HG03103 (cell line): ENCODE data around the gene MBTPS1.
"Not testable (repeated sequence)": the region's sequence is repeated elsewhere in the genome, so short reads cannot be mapped to it uniquely, and the experiment has no call there.

Experiments
- ATAC-seq: cut with Tn5 transposase; IDR thresholded peaks from one replicate; pipeline ENCODE4 v1.9.1; 2021; ENCODE audit warnings: low read depth; ENCODE audit not compliant: unreplicated experiment

Gene MBTPS1

DNA sequence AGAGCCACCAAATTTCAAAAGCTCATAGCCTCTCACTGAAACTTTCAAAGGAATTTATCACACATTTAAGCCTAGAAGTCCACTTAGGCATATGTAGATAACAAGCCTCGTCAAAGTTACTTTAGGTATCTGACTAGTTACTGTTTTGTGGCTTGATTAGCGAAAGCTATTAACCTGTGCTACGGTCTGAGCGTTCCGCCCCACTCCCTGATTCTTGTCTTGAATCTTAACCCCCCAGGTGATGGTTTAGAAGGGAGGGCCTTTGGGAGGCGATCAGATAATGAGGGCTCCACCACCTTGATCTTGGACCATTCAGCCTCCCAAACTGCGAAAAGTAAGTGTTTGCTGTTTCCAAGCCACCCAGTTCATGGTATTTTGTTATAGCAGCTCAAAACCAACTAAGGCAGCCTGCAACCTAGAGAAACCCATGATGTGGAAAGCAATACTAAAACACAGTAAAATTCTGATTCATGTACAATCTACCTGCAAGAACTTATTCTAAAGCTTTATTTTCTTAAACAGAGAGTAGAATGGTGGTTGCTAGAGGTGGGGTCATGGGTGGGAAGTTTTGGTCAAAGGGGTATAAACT is 21.1 kb upstream of the MBTPS1 start:
- ATAC-seq, result no peak

DNA sequence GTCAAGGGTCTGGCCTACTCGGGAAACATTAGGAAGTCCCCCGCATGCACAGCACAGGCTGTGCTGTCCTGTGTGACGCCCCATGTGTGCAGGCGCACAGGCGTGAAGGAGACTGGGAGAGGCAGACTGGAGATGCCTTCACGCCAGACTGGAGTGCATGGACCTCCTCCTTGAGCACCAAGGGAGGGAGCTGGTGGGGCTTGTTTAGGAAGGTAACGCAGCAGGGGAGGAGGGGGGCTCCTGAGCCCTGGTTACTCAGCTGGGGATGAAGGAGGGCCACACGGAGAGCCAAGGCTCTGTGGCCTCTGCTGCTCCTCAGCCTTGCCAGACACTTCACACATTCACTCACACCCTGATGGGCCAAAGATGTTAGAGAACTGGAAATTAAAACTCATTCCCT is 20.5 kb upstream of the MBTPS1 start:
- ATAC-seq, result no peak

DNA sequence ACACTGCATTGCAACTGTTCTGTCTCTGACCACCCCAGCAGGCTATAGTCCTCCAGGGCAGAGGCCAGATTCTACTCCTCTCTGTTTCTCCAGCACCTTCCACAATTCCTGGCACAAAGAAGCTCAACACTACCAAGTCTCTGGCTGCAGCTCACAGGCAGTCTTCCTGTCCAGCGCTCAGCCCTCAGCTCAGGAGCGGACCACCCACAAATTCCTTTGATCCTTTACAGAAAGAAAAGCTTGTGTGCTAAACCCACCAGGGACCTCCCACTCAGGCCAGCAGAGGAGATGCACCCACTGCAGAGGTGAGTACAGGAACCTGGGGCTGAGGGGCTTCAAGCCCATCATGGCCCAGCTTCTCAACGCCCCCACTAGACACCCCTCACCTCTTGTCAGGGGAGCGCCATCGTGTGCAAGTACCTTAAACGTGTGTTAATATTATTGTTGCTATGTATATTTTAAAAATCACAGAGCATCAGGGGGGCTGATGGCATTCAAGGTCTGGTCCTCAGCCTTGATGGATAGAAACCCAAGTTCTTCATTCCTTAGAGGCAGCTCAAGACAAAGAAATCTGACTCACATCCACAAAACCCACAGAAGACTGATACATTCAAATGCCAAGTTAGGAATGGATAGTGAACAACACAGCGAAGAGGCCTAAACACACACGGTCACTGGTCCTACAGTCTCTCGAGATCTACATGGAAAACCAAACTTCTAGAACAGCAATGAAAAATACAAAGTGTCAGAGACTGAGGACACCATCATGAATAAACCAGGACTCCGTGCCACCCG is 19.8 kb upstream of the MBTPS1 start:
- no peak for ATAC-seq

DNA sequence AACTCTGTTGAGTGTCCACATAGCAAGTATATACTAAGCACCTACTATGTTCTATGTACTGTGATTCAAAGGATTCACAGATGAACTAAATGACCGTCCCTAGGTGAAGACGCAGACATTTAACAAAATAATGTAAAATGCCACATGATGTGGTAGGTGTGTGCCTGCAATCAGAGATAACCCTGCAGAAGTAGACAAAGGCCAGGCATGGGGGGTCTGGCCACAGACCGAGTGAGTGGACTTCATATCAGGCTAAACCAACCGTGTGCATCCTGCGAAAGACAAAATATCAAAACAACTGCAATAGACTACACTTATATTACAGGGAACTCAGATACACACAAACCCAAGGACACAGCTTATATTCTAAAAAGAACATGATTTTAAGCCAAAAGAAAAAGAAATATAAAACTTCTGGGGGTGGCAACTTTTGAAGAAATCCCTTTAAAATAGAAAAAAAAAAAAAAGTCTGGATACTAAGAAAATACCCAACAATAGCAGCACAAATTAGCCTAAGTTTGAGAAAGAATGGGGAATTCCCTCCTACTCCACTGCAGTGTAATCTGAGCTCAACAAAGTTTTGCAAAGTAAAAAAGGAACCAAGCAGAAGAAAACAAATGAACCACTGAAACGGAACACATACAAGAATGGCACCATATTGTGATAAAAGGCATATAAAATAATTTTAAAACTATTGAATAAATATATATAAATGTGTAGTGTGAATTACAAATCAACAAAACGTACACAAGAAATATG is 16.0 kb upstream of the MBTPS1 start:
- ATAC-seq, result no peak

DNA sequence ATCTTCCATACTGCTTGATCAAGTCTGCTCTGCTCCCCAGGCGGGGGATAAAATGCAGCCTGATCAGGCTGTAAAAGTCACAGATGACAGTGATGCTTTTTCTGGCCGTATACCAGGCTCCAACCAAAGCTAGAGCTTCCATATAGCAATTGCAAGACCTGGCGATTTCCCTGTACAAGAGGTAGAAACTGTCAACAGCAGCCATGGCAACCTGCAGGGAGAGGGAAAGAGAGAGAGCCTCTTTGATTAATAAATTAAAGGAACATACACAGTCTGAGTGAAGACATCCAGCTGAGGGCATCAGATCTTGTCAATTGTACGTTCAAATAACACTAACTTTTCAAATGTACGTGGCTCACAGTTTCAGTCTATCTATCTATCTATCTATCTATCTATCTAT is 14.4 kb upstream of the MBTPS1 start:
- no peak for ATAC-seq

DNA sequence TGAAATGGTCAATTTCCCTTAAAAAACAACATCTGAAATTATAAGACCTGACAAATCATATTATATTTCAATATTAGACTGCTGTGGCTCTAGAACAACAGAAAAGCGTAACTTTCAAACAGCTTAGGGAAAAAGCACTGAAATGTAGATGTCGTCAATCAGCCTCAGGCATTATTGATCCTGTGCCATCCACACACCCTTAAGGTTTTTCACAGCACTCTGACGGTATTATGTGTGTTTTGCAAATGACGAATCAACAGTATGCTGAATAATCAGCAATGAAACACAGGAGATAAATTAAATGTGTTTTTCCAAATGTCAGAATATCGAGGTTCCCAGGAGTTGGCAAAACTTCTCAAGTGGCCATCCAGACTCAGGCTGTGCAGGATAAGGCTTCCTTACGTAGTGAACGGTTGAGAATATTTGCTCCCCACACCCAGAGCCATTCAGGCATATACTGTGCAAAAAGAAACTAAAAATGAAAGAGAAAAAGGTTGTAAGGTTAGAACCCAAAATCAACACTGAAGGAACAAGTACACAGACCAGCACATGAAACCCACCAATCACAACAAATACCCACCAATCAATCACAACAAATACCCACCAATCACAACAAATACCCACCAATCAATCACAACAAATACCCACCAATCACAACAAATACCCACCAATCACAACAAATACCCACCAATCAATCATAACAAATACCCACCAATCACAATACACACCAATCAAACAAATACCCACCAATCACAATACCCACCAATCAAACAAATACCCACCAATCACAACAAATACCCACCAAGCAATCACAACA is 7.7 kb upstream of the MBTPS1 start:
- no peak for ATAC-seq

DNA sequence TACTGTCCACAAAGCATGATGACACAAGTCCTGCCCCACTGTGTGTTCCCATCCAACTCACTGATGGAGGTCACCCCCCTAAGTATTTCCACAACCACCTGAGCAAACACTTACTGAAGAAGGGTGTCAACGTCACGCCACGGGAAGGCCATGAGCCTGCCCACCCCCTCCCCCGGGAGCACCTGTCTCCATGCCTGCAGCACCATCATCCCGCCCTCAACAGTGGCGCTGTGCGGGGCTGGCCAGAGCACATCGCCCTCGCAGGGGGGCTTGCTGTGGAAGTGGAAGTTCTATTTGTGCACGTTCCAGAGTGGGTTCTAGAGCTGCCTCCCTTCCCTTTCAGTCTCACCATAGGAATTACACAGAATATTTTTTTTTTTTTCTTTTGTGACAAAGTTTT is 4.3 kb upstream of the MBTPS1 start:
- no peak for ATAC-seq

DNA sequence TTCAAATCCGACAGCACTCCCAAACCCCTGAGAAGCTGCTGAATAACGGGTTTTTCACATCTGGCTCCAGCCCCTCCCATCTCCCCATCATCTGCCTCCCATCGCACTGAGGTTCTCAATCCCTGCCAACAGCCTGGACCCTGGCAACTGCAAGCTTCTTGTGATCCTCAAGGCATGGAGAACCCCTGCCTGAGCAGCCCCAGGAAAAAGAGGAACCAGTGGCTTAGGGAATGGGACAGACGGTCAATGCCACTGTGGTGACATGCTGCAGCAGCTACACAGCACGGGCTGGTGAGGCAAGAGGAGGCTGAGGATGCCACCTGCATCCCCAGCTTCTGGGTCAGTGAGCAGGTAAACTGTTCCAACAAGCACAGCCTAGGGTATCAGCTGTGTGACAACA is 3.3 kb upstream of the MBTPS1 start:
- no peak for ATAC-seq

DNA sequence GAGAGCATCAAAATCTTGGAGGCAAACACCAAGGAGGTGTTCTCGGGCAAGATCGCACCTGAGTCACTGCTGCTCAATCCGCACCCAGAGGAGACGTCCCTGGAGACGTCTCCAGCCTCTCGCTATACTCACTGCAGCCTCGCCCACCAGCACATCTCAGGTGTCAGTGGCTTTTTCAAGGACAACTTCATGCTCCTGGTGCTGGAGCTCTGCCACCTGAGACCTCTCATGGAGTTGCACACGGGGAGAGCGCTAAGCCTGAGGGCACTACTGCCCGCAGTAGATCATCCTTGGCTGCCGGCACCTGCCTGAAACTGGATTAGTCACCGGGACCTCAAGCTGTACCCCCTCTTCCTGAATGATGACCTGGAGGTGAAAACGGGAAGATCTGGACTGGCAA is 2.6 kb upstream of the MBTPS1 start:
- ATAC-seq, result no peak

DNA sequence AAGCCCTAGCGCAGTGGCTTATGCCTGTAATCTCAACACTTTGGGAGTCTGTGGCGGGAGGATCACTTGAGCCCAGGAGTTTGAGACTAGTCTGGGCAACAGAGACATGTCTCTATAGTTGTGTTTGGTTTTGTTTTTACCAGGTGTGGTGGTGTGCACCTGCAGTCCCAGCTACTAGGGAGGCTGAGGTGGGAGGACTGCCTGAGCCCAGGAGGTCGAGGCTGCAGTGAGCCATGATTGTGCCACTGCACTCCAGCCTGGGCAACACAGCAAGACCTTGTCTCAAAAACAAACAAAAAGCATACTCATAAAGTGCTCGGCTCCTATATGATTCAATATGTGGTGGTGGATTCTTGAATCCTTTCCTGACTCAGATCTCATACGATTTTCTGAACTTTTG is 1.6 kb upstream of the MBTPS1 start:
- ATAC-seq, result not testable (repeated sequence)

DNA sequence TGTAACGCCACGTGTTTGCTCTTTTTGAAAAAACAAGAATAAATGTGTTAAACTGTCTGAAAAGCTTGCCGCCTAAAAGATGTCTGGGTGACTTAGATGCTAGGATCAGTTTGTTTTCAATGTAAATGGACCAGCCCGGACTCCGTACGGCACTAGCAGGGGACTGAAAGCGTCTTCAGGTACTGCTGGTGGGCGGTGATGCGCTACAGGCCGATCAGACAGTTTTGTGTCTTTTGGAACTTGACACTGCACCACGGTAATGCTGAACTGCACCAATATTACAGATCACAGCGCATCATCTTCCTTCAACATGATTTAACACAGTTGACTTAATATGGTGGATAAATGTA is 727 bp upstream of the MBTPS1 start:
- ATAC-seq, result peak; percentile 8

DNA sequence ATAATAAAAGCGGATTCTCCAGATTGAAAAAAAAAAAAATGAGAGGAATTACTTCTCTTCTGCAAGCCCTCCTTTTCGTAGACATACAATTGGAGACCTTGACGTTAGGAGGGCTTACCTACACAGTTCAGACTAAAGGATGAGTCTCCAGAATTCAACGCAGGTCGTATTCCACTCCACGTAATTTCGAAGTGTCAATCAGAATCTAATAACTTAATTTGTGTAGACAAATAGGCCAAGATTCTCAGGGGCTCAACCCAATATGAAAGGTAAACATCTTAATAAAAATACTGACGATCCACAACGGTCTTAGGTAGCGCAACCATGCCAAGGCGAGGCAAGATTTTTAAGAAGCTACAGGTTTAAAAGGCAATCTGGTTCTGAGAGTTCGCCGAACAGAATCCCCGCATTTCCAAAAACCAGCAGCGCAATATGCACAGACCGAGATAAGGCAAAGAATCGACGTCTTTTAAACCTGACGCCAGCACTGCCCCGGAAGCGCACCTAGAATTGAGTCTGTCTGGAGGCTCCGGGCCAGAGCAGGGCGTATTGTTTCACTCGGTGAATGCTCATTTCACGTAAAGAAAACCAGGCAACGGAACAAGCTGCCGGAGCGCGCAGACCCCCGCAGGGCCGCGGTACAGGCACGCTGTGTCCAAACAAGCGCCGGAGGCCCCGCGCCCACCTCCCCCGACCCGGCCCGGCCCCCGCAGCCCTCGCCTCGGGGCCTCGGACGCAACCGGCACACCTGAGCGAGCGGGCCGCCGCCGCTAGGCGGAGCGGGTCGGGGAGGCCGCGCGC is 623 bp downstream of the MBTPS1 start:
- peak; percentile 27 for ATAC-seq

DNA sequence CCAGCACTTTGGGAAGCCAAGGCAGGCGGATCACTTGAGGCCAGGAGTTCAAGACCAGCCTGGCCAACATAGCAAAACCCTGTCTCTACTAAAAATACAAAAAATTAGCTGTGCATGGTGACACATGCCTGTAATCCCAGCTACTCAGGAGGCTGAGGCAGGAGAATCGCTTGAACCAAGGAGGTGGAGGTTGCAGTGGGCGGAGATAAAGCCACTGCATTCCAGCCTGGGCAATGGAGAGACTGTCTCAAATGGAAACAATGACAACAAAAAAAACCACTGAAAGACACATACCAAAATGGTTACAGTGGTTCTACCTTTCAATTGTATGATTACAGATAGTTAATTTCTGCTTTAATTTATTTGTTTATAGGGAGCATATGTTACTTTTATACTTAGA is 4.8 kb downstream of the MBTPS1 start:
- ATAC-seq, result not testable (repeated sequence)

DNA sequence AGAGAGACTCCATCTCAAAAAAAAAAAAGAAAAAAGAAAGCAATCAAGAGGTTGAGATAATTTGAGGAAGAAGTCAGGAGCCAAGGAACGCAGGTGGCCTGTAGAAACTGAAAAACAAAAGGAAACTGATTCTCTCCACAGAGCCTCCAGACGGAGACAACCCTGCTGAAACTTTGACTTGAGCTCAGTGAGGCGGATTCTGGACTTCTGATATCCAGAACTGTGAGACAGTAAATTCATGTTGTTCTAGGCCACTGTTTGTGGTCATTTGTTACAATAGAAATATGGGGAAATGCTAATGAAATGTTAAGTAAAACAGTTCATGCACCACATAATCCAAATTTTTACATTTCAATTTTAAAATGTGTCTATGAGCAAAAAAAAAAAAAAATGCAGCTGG is 5.2 kb downstream of the MBTPS1 start:
- ATAC-seq, result no peak

DNA sequence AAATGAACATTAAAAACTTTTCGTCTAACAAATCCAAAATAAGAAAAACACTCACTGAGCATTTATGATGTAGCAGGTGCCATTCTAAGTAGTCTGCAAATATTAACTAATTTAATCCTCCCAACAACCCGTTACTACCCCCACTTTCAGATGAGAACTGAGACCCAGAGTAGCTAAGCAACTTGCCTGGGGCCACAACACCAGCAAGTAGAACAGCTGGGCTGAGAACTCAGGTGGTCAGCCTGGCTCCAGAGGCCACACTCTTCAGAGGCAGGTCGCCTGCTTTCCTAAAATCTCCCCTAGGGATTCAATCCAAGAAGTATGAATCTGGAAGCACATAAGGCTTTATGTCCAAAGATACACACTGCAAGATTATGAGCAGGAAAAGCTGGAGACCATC is 6.2 kb downstream of the MBTPS1 start:
- no peak for ATAC-seq

DNA sequence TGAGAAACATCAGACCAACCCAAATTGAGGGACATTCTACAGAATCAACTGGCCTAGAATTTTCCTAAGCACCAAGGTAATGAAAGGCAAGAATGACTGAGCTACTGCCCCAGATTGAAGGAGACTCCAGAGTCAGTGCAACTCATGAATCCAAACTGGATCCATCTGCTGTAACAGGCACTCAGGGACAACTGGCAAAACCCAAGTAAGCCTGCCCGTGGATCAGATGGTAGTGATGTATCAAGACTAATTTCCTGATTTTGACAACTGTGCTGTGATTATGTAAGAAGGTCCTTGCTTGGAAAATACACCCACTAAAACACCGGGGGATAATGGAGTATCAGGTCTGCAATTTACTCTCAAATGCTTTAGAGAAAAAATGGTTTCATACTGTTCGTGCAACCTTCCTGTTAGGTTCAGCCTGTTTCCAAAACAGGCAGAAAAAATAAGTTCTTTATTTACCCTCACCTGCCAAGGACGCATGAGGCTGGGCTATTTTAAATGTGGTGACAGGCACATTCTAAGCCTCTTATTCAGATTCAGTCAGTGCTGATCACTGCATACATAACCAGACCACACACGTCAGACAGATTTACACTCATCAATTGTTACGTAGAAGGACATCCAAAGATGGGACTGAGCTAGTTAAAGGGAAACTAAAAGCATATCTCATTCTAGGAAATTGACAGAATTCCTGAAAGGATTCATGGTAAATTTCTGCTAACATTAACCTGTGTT is 7.0 kb downstream of the MBTPS1 start:
- ATAC-seq, result no peak

DNA sequence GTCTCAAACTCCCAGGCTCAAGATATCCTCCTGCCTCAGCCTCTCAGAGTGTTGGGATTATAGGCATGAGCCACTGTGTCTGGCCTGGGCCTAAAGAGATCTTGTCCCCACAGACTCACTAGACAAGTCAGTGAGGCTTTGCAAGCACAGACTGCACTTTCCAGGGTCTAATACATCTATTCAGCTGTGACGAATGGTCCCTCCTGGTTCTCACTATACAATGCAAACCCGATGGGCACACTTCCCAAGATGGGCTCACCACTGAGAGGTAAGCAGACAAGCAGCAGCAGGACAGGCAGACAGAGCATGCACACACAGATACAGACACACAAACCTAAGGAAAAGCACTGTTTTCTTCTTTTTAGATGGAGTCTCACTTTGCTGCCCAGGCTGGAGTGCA is 8.8 kb downstream of the MBTPS1 start:
- no peak for ATAC-seq

DNA sequence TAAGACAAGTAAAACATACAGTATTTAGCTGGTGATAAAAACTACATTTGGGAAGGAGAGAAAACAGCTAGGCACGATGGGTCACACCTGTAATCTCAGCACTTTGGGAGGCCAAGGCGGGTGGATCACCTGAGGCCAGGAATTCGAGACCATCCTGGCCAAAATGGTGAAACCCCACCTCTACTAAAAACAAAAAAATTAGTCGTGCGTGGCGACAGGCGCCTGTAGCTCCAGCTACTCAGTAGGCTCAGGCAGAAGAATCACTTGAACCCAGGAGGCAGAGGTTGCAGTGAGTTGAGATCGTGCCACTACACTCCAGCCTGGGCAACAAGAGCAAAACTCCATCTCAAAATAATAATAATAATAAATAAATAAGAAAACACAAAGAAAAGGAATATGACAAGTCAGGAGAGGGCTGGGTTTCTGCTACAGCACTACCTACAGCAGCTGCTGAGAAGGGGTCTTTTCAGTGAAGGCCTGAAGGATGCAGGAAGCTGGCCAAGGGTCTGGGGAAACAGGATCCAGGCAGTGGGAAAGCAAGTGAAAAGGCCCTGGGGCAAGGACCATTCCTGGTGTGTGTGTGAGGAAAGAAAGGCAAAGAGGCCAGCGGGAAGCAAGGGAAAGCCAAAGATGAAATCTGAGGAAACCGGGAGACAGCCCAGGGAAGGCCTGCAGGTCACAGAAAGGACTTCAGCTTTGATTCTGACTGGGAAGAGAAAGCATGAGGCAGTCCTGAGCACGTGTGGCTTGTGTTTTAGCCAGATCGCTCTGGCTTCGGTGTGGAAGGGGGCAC is 10.6 kb downstream of the MBTPS1 start:
- ATAC-seq, result no peak

DNA sequence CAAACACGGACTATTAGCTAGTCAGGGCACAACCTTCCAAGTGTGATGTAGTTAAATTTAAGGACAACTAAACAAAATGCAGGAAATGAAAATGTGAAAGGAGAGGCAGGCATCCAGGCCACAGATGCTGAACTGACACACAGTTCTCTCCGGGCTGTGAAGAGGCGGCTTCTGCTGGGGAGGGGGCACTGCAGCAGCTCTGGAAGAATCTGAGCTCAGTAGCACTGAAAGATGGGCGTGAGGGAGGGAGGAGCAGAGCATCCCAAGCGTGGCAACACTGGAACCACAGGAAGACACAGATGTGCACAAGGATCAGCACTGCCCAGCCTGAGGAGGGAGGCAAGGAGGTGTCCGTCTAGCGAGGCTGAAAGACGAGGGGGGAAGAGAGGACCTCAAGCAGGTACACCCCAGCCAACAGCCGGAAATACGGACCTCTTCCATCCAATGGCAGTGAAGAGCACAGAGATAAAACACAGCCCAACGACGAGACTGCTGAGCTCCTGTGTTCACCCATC is 11.4 kb downstream of the MBTPS1 start:
- ATAC-seq, result no peak
